RWPE1 (cell line): Measurements from ENCODE around the gene TBC1D5.

Experiments used
- CTCF ChIA-PET: fragments of 350-600 bp; sonication (Branson Sonifier 250); formaldehyde crosslinking; extraction: SDS; loops from one replicate; lab custom pipeline; 2021; lab: Yijun Ruan, JAX
- POLR2A ChIA-PET: fragments of 400-600 bp; formaldehyde crosslinking; extraction: SDS; loops from one replicate; lab custom pipeline; 2020; ENCODE audit warnings: antibody characterized with exemption; ENCODE audit not compliant: low non-redundant PET; lab: Yijun Ruan, JAX
- DNase-seq: peaks from one replicate; pipeline ENCODE4 v3.0.0; 2012; ENCODE audit warnings: low spot score
- H3K27ac ChIP-seq: fragments of 450-650 bp; 2 replicates; pipeline ENCODE4 v1.5.1; 2017
- CTCF ChIP-seq: fragments of 450-650 bp; conservative IDR thresholded peaks from 2 replicates; pipeline ENCODE4 v1.5.1; 2017; ENCODE audit warnings: low read depth, mild to moderate bottlenecking

The TBC1D5 gene

DNA sequence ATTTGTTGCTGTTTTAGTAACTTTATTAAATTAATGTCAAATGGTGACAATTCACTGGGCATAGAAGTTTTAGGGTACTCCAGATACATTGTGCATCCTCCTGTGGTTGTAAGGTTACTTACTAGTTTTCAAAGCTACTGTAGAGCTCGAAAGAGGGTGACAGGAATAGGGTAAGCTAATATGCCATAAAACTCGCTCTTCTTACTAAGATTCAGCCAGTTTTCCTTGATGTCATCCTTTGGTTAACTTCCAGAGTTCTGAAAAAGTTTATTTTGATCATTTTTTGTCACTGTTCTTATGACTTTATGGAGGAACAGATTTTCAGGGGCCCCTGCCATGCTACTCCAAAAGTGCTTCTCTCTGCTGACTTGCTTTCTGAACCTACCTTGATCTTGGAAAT is 522.8 kb downstream of the TBC1D5 start:
- TF ChIP-seq CTCF = no peak
- ChIA-PET POLR2A (interaction anchor here (0.6 kb wide), 1 partner anchor 46 kb away, joined by 3 read pairs; no protein-coding TSS in a partner anchor), CTCF (no interaction called here)
- no peak overlapping the region for H3K27ac ChIP-seq
- DNase-seq = no peak

DNA sequence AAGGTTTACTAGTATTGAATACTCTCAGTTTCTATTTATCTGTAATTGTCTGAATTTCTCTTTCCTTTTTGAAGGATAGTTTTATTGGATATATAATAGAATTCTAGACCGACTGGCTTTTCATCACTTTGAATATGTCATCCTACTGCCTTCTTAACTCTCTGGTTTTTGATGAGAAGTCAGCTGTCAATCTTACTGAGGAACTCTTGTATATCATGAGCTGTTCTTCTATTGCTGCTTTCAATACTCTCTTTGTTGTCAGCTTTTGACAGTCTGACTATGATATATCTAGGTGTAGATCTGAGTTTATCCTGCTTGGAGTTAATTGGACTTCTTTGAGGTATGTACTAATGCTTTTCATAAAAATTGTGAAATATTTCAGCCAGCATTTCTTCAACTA is 523.8 kb downstream of the TBC1D5 start:
- ChIA-PET CTCF (no interaction called here), POLR2A (no interaction called here)
- TF ChIP-seq CTCF = no peak
- H3K27ac ChIP-seq = no peak overlapping the region
- no peak for DNase-seq

- H3K27ac ChIP-seq = no peak overlapping the region
- DNase-seq = no peak
- ChIA-PET CTCF (no interaction called here), POLR2A (no interaction called here)
- TF ChIP-seq CTCF = no peak
These were observed 524.8 kb downstream of the TBC1D5 start for GRCh38 chr3:17217588-17217987.

DNA sequence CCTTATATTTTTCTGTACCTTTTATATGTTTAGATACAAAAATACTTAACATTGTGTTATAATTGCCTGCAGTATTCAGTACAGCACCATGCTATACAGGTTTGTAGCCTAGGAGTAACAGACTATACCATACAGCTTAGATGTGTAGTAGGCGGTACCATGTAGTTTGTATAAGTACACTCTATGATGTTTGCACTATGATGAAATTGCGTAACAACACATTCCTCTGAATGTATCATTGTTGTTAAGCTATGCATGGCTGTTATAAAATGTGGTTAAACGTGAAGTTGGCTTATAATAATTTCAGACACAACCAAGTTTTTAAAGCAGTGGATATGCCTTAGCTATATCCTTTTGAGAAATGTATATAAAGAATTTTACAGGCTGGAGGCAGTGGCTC is 529.3 kb downstream of the TBC1D5 start:
- H3K27ac ChIP-seq = no peak overlapping the region
- no peak for DNase-seq
- no peak for TF ChIP-seq CTCF
- ChIA-PET POLR2A (no interaction called here), CTCF (no interaction called here)

- ChIA-PET CTCF (interaction anchor here (0.6 kb wide), 1 partner anchor 23 kb away, joined by 3 read pairs; no protein-coding TSS in a partner anchor), POLR2A (no interaction called here)
- H3K27ac ChIP-seq = no peak overlapping the region
- no peak for DNase-seq
- no peak for TF ChIP-seq CTCF
These were observed 534.5 kb downstream of the TBC1D5 start for GRCh38 chr3:17207979-17208378.

- TF ChIP-seq CTCF = no peak
- POLR2A ChIA-PET = no interaction called here
- CTCF ChIA-PET = no interaction called here
- DNase-seq = no peak
- H3K27ac ChIP-seq = no peak overlapping the region
These were observed 535.4 kb downstream of the TBC1D5 start for GRCh38 chr3:17207019-17207418.

DNA sequence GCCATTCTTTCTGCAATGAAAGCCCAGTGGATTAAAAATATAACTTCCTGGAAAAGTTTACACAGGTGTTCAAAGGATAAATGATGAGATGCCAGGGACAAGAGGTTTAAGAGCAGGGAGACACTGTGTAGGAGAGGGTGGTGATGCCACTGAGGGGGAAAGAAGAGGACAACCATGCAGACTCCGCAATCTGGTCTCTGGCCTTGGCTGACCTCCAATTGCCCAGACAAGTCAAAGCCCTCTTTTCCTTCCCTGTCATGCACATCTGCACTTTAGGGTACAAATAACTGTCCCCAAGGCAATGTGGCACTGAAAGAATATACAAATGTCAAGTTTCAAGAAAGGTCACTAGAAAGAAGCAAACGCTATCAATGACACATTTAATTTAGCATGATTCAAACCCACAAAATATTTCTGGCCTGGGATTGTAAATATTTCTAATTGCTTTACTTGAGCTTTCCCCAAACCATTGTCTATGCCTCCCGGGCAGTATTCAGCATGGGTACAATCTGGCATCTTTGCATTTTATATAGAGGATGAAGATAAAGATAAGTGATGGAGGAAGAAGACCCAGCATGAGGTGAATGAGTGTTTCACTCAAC is 538.3 kb downstream of the TBC1D5 start:
- no peak for DNase-seq
- ChIA-PET CTCF (no interaction called here), POLR2A (no interaction called here)
- no peak for TF ChIP-seq CTCF
- H3K27ac ChIP-seq = no peak overlapping the region
